ENCODE results near the gene LARP1. TPM values are rescaled to one million over a fixed set of nuclear protein-coding genes. Genes with fewer than 3 reads are reported as not detected.
A peak's percentile ranks its signal among the peaks of the same experiment; 100 is the strongest.

Gene LARP1
- total and polyA plus RNA-seq, 9 of the 15 experiments (the other 6 are each of a cell fraction or from before 2014, with no cell fraction given): 22.6 to 300 (median 92.0) TPM

GRCh38 chr5:154788212-154788611 lies 33.0 kb downstream of the LARP1 start:
- peak overlapping the region in 1 of 2 experiments; percentile 53; a peak in 1 of 4 replicates for H3K9ac ChIP-seq (ENCODE audit: insufficient read depth in 1 of 2, low read depth in 2 of 2, low read length in 2 of 2)
- peaks cover 20 to 42% of the 10 kb centered on the region in 2 experiments for H3K4me1 ChIP-seq (replicated peaks in 1 of 2; ENCODE audit: control insufficient read depth in 2 of 2, insufficient read depth in 2 of 2, low read length in 2 of 2)
- no peaks in the 10 kb centered on the region for H3K9me3 ChIP-seq (replicated peaks; ENCODE audit: control insufficient read depth, insufficient read depth, low read depth, low read length)
- peaks cover 13% of the 10 kb centered on the region for H3K9me1 ChIP-seq (ENCODE audit: control insufficient read depth, insufficient read depth, low read length)
- no peak overlapping the region for H3K27ac ChIP-seq (ENCODE audit: extremely low read depth, low read depth, low read length)
- ChIA-PET POLR2A (no interaction called here), CTCF (ENCODE audit: low intra/inter-chr PET ratio) (no interaction called here)
- no peaks in the 10 kb centered on the region for H3K27me3 ChIP-seq (ENCODE audit: control insufficient read depth in 2 of 2, insufficient read depth in 2 of 2, low read length in 2 of 2)
- DNase-seq (ENCODE audit: extremely low read depth in 1 of 4, low spot score in 3 of 4) (no peak), ATAC-seq (no peak), FAIRE-seq (no peak)
- BruUV-seq (replicated peaks): no TSS peak
- H3K79me2 ChIP-seq (ENCODE audit: control insufficient read depth, insufficient read depth, low read length): peaks cover 86% of the 10 kb centered on the region
- no peak overlapping the region for H2AFZ ChIP-seq (ENCODE audit: low read depth, low read length)
- H3K4me3 ChIP-seq: no peak overlapping the region
- WGBS (ENCODE audit: insufficient coverage, low coverage, missing lambda C conversion rate): 98% methylated on average over 5 of the region's 5 CpGs
- H4K20me1 ChIP-seq (replicated peaks; ENCODE audit: control insufficient read depth, insufficient read depth, low read length): peaks cover 54% of the 10 kb centered on the region
- in situ Hi-C loops (cut with MboI) (no loop called here), intact Hi-C loops (cut with micrococcal nuclease) (loop anchor here (10.0 kb wide), 1 partner anchor 133 kb away; no protein-coding TSS in a partner anchor)
- TF ChIP-seq ZNF76 (CRISPR knock-in tag; IDR thresholded peaks at IDR 0.05; ENCODE audit: borderline replicate concordance) (no peak), HEY1 (CRISPR knock-in tag; IDR thresholded peaks at IDR 0.05; ENCODE audit: borderline replicate concordance) (no peak), NRF1 (conservative IDR thresholded peaks at IDR 0.05 in 1 of 2, IDR thresholded peaks at IDR 0.05 in 1 of 2) (no peak), PATZ1 (CRISPR knock-in tag; IDR thresholded peaks at IDR 0.05; ENCODE audit: borderline replicate concordance) (no peak), NEUROD1 (IDR thresholded peaks at IDR 0.05; ENCODE audit: borderline replicate concordance, low read depth, low read length, partially characterized antibody) (no peak), KAT8 (IDR thresholded peaks at IDR 0.05; ENCODE audit: low read depth) (no peak), SIX5 (IDR thresholded peaks at IDR 0.05; ENCODE audit: borderline replicate concordance in 1 of 2, insufficient read depth in 1 of 2, low read depth in 1 of 2, low read length in 2 of 2) (no peak), MAFK (IDR thresholded peaks at IDR 0.05; ENCODE audit: low read length) (no peak), PTRF (tag; IDR thresholded peaks at IDR 0.05) (no peak), ZNF3 (CRISPR knock-in tag; IDR thresholded peaks at IDR 0.05) (no peak), SETDB1 (IDR thresholded peaks at IDR 0.05; ENCODE audit: low read length) (no peak), ZNF644 (tag; IDR thresholded peaks at IDR 0.05; ENCODE audit: low read depth) (no peak)
- H3K36me3 ChIP-seq (ENCODE audit: control insufficient read depth, insufficient read depth, low read length): peaks cover 79% of the 10 kb centered on the region; the same call in 2 of the 3 replicates
- H3K4me2 ChIP-seq (ENCODE audit: insufficient read depth, low read length): no peak overlapping the region
